ENCODE measurements around the gene GALNT18. TPM values are rescaled to one million over a fixed set of nuclear protein-coding genes. Genes with fewer than 3 reads are reported as not detected.

Gene GALNT18
- total RNA-seq, 1 experiment from 2014 or later, result 15.1 TPM

DNA sequence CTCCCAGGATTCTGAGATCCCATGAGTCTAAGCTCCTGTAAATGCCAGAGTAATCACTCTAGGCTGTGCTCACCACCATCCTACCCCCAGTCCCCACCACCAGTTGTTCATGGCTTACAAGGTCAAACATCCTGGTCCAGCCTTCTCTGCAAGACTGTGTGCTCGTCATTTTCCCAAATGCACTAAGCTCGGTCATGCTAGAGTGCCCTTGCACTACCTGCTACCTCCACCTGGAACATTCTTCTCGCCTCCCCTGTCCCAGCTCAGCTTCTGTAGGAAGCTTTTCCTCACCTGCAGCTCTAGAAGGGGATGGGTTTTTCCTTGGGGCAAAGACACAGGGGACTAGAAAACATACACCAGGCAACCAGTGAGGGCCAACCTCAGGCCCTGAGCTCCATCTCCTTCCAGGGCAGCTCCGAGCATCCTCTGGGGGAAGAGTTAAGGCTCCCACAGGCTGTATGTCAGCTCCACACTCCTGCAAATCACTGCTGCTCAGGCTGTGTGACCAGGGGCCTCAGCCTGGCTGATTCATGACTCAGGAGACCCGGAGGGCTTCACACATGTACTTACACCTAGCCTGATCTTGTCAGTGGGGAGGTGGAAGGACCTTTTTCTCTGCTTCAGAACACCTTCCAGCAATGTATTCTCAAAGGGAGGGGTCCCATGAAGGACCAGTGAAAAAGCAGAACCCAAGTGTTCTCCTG lies 231.6 kb downstream of the GALNT18 start:
- H3K27ac ChIP-seq, result no peak overlapping the region
- no peak for DNase-seq
- no peak overlapping the region for H3K4me3 ChIP-seq
- H3K36me3 ChIP-seq, result no peaks in the 10 kb centered on the region
- H3K4me1 ChIP-seq, result 0 out of 2 replicates have a peak, but pooled peaks cover 3% of the 10 kb centered on the region
- H3K27me3 ChIP-seq, result no peaks in the 10 kb centered on the region
- no peaks in the 10 kb centered on the region for H3K9me3 ChIP-seq (replicated peaks)

GRCh38 chr11:11389238-11389637 lies 232.6 kb downstream of the GALNT18 start:
- Histone ChIP-seq H3K27me3 (no peaks in the 10 kb centered on the region), H3K27ac (no peak overlapping the region), H3K4me1 (0 out of 2 replicates have a peak, but pooled peaks cover 3% of the 10 kb centered on the region), H3K9me3 (replicated peaks) (no peaks in the 10 kb centered on the region), H3K4me3 (no peak overlapping the region), H3K36me3 (no peaks in the 10 kb centered on the region)
- no peak for DNase-seq

DNA sequence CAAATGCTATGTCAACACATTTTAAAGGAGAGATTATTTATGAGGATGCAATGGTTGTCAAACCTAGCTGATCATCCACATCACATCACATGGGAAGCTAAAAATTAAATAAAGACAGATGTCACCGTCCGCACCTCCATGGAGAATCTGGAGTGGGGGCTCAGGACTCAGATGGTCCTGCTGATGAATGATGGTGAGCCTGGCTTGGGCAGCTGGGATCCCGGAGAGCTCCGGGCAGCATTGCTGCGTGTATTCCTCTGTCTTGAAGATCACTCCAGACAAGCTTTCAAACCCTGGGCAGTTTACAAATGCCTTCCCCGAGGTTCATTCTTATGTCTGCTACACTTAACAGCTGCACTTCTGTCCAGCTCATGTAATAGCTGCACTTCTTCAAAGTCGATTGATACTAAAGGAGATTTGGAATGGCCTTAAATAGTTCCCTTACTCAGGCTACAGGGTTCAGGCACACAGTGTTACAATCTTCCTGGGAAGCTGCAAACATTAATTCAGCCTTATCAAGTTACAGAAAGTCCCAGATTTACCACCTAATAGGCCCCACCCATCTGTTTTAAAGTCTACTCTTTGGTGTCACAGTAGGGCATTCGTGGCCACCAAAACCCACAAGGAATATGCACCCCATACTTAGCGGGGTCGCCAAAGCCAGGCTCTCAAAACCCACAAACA lies 234.0 kb downstream of the GALNT18 start:
- Histone ChIP-seq H3K9me3 (replicated peaks) (no peaks in the 10 kb centered on the region), H3K27ac (no peak overlapping the region), H3K27me3 (no peaks in the 10 kb centered on the region), H3K36me3 (no peaks in the 10 kb centered on the region), H3K4me3 (no peak overlapping the region), H3K4me1 (0 out of 2 replicates have a peak, but pooled peaks cover 3% of the 10 kb centered on the region)
- DNase-seq, result no peak

GRCh38 chr11:11387207-11387606 lies 234.6 kb downstream of the GALNT18 start:
- Histone ChIP-seq H3K27me3 (no peaks in the 10 kb centered on the region), H3K9me3 (replicated peaks) (no peaks in the 10 kb centered on the region), H3K27ac (no peak overlapping the region), H3K36me3 (no peaks in the 10 kb centered on the region), H3K4me1 (0 out of 2 replicates have a peak, but pooled peaks cover 3% of the 10 kb centered on the region), H3K4me3 (no peak overlapping the region)
- no peak for DNase-seq

GRCh38 chr11:11384829-11385228 lies 237.0 kb downstream of the GALNT18 start:
- Histone ChIP-seq H3K36me3 (no peaks in the 10 kb centered on the region), H3K27ac (no peak overlapping the region), H3K27me3 (no peaks in the 10 kb centered on the region), H3K4me3 (no peak overlapping the region), H3K4me1 (0 out of 2 replicates have a peak, but pooled peaks cover 3% of the 10 kb centered on the region), H3K9me3 (replicated peaks) (no peaks in the 10 kb centered on the region)
- no peak for DNase-seq

DNA sequence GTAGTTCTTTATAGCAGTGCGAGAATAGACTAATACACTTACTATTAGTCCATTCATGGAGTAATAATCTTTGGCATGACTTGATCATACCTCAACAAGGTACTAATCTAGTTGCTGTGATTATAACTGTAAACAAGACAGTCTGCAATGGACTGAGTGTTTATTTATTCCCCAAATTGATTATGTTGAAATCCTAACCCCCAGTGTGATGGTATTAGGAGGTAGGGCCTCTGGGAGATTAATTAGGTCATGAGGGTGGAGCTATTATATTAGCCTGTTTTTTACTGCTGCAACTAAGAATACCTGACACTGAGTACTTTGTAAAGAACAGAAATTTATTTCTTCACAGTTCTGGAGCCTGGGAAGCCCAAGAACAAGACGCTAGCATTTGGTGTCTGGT lies 237.8 kb downstream of the GALNT18 start:
- Histone ChIP-seq H3K4me1 (0 out of 2 replicates have a peak, but pooled peaks cover 3% of the 10 kb centered on the region), H3K36me3 (no peaks in the 10 kb centered on the region), H3K27ac (no peak overlapping the region), H3K4me3 (no peak overlapping the region), H3K9me3 (replicated peaks) (no peaks in the 10 kb centered on the region), H3K27me3 (no peaks in the 10 kb centered on the region)
- no peak for DNase-seq

- Histone ChIP-seq H3K36me3 (no peaks in the 10 kb centered on the region), H3K27ac (no peak overlapping the region), H3K4me1 (no peaks in the 10 kb centered on the region), H3K4me3 (no peak overlapping the region), H3K9me3 (replicated peaks) (no peaks in the 10 kb centered on the region), H3K27me3 (no peaks in the 10 kb centered on the region)
- peak in 1 of 2 experiments; percentile 42 for DNase-seq
These were observed 238.8 kb downstream of the GALNT18 start for GRCh38 chr11:11382858-11383532.

DNA sequence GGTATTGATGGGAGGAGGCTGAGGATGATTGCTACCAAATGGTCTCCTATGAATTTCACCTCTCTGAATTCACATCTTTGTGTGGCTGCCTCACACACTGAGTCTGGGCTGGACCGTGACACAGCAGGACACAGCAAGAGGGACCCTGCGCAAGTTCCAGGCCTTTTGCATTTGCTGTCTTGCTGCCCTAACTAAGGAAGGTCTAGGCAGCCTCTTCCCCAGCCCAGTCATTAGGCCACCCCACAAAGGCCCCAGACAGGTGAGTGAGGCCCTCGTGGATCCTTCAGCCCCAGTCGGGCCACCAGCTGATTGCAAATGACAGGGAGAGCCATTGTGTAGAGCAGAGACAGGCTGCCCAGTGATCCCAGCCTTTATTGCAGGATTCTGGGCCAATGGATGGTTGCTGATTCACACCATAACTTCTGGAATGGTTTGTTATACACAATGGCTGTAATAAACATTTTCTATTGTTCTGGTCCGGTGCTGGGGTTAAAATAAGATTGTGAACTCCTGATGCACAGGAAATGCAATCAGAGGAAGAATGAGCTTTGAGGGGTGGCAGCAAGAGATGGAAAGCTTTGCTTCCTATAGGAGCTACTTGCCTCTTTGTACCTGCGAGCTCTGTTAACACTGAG lies 240.2 kb downstream of the GALNT18 start:
- no peak overlapping the region for H3K4me3 ChIP-seq
- no peaks in the 10 kb centered on the region for H3K27me3 ChIP-seq
- no peak overlapping the region for H3K27ac ChIP-seq
- H3K4me1 ChIP-seq, result no peaks in the 10 kb centered on the region
- no peaks in the 10 kb centered on the region for H3K9me3 ChIP-seq (replicated peaks)
- no peak for DNase-seq
- no peaks in the 10 kb centered on the region for H3K36me3 ChIP-seq

- no peak overlapping the region for H3K27ac ChIP-seq
- H3K4me3 ChIP-seq, result no peak overlapping the region
- no peaks in the 10 kb centered on the region for H3K36me3 ChIP-seq
- no peaks in the 10 kb centered on the region for H3K4me1 ChIP-seq
- H3K27me3 ChIP-seq, result no peaks in the 10 kb centered on the region
- no peak for DNase-seq
- no peaks in the 10 kb centered on the region for H3K9me3 ChIP-seq (replicated peaks)
These were observed 240.9 kb downstream of the GALNT18 start for GRCh38 chr11:11380883-11381282.

DNA sequence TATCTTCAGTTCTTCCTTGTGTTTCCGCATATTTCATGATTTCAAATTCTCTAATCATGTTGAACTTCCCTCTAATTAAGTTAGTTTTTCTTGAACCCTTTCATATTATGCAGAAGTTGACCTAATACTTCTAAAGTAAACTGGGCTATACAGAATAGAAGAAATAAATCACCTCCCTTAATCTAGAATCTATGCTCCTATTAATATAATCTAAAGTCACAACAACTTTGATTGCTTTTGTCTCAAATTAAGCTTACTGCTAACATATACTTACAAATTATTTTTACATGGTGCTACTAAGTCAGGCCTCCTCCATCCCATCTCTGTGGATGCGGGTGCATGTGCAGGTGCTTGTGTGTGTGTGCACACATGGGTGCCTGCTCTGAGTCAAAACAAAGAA lies 241.5 kb downstream of the GALNT18 start:
- Histone ChIP-seq H3K27me3 (no peaks in the 10 kb centered on the region), H3K4me1 (no peaks in the 10 kb centered on the region), H3K27ac (no peak overlapping the region), H3K4me3 (no peak overlapping the region), H3K36me3 (no peaks in the 10 kb centered on the region), H3K9me3 (replicated peaks) (no peaks in the 10 kb centered on the region)
- no peak for DNase-seq

DNA sequence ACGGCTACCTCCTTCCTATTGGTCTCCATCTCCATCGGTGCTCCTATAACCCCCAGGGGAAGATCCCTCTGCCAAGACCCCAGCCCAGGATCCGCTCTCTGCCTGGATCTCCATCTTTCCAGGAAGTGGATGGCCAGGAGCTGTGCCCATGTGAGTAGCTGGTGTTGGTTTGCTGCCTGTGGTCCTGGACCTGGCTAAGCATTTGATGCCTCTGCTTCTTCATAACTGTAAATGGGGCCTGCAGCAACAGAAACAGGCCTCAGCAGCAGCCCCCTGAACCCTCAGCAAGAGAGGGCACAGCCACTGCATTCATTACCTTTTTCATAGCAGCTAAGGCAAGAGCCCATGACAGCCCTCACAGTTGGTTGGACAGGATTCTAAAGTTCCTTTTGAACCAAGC lies 242.1 kb downstream of the GALNT18 start:
- Histone ChIP-seq H3K4me1 (no peaks in the 10 kb centered on the region), H3K36me3 (no peaks in the 10 kb centered on the region), H3K27me3 (no peaks in the 10 kb centered on the region), H3K9me3 (replicated peaks) (no peaks in the 10 kb centered on the region), H3K4me3 (no peak overlapping the region), H3K27ac (no peak overlapping the region)
- no peak for DNase-seq

DNA sequence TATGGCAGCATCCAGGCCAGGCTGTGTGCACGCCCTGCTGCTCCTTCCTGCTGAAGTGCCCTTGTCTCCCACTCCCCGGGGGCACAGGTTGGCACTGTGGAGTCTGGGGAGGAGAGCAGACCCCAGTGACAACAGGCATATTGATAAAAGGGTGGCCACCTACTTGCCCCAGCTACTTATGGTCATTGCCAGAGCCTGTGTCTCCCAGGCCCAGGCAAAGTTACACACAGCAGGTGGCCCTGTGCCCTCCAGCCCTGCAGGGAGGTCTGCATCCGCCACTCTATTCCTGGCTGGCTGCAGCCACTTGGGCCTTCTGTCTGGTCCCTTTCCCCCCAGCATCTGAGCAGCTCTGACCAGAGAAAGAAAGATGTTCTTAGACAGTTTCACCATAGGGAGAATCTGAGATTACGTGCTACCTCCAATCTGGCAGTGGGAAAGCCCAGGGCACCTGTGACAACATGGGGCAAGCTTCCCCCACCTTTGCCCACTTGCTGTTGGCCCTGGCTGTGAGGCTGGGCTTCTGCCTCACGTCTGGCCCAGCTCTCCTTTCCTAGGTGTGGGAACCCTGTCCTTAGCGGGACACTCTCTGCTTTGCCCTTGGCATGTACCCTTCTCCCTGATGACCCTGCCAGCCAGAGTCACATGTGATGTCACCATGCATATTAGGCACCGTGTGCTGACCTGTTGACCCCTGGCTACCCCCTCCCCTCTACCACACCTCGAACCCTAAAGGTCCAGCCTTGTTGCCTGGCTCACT lies 243.4 kb downstream of the GALNT18 start:
- Histone ChIP-seq H3K4me3 (no peak overlapping the region), H3K27ac (no peak overlapping the region), H3K27me3 (no peaks in the 10 kb centered on the region), H3K9me3 (replicated peaks) (no peaks in the 10 kb centered on the region), H3K4me1 (no peaks in the 10 kb centered on the region), H3K36me3 (no peaks in the 10 kb centered on the region)
- no peak for DNase-seq

- no peak for DNase-seq
- no peaks in the 10 kb centered on the region for H3K36me3 ChIP-seq
- no peaks in the 10 kb centered on the region for H3K9me3 ChIP-seq (replicated peaks)
- H3K27me3 ChIP-seq, result no peaks in the 10 kb centered on the region
- no peak overlapping the region for H3K4me3 ChIP-seq
- no peaks in the 10 kb centered on the region for H3K4me1 ChIP-seq
- no peak overlapping the region for H3K27ac ChIP-seq
These were observed 247.3 kb downstream of the GALNT18 start for GRCh38 chr11:11374358-11375148.

DNA sequence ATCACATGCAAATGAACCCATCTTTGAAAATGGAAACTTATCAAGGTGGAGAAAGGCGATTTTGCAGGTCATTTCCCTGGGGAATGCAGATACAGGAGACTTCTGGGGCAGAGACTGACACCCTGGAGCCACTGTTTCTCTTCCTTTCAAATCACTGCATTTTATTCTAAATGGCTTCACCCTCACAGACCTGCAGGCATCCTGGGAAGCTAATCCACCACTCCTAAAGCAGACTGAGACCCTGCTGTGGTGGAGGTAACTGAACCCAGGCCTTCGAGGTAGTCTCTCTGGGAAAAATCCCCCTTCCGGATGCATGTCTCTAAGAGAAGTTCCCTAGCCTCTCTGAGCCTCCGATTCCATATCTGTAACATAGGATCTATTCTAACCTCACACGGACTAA lies 247.9 kb downstream of the GALNT18 start:
- Histone ChIP-seq H3K27ac (no peak overlapping the region), H3K36me3 (no peaks in the 10 kb centered on the region), H3K9me3 (replicated peaks) (no peaks in the 10 kb centered on the region), H3K4me1 (no peaks in the 10 kb centered on the region), H3K4me3 (no peak overlapping the region), H3K27me3 (no peaks in the 10 kb centered on the region)
- no peak for DNase-seq

Measured in SJCRH30 (cell line).